Large intestine (tissue), 3 donors: ENCODE data around the gene NRG2. TPM values are rescaled to one million over a fixed set of nuclear protein-coding genes. Genes with fewer than 3 reads are reported as not detected.
A peak's percentile ranks its signal among the peaks of the same experiment; 100 is the strongest.

Source experiments
- DNase-seq, 2 donors: peaks; one replicate each; pipeline versions ENCODE4 v3.0.0 to v3.0.0-alpha.2; 2013
- H3K27ac ChIP-seq: one replicate; pipeline ENCODE4 v1.5.1; 2013; ENCODE audit warnings: low read length
- H3K27me3 ChIP-seq: 2 replicates; pipeline ENCODE4 v1.6.1; 2013; ENCODE audit warnings: low read length; ENCODE audit not compliant: control insufficient read depth, insufficient read depth
- H3K36me3 ChIP-seq: 2 replicates; pipeline ENCODE4 v1.6.1; 2013; ENCODE audit warnings: low read length; ENCODE audit not compliant: control insufficient read depth, insufficient read depth
- H3K4me1 ChIP-seq: one replicate; pipeline ENCODE4 v1.6.1; 2013; ENCODE audit warnings: low read length; ENCODE audit not compliant: control insufficient read depth, insufficient read depth
- H3K4me3 ChIP-seq: one replicate; pipeline ENCODE4 v1.5.1; 2013; ENCODE audit warnings: low read length
- H3K9me3 ChIP-seq: one replicate; pipeline ENCODE4 v1.6.1; 2013; ENCODE audit warnings: mild to moderate bottlenecking, low read depth, low read length, moderate library complexity; ENCODE audit not compliant: control insufficient read depth
- WGBS: methylation state at CpG from one replicate; pipeline ENCODE4 v1.1.5; 2013; ENCODE audit warnings: low lambda C conversion rate; ENCODE audit not compliant: insufficient coverage; 5-methylcytosine and 5-hydroxymethylcytosine counted together
- polyA plus RNA-seq: library from polyadenylated mRNA; unstranded; fragments of 120-200 nt; gene quantifications from one replicate; pipeline ENCODE4 v1.2.1, GENCODE V29; 2013

The NRG2 gene
- polyA plus RNA-seq, 1 donor, result 1.1 TPM

GRCh38 chr5:139812836-139813805 lies 230.0 kb downstream of the NRG2 start:
- Histone ChIP-seq H3K27ac (no peak overlapping the region), H3K9me3 (no peaks in the 10 kb centered on the region), H3K4me3 (no peak overlapping the region), H3K36me3 (no peaks in the 10 kb centered on the region), H3K27me3 (peaks cover 7% of the 10 kb centered on the region), H3K4me1 (no peaks in the 10 kb centered on the region)
- WGBS, result no CpG with 5 or more reads among the region's 25 CpGs
- no peak for DNase-seq

GRCh38 chr5:139812323-139812722 lies 230.8 kb downstream of the NRG2 start:
- DNase-seq, result no peak
- Histone ChIP-seq H3K9me3 (no peaks in the 10 kb centered on the region), H3K27ac (no peak overlapping the region), H3K36me3 (no peaks in the 10 kb centered on the region), H3K4me1 (no peaks in the 10 kb centered on the region), H3K4me3 (no peak overlapping the region), H3K27me3 (peaks cover 8% of the 10 kb centered on the region)
- no CpG with 5 or more reads among the region's 5 CpGs for WGBS

- DNase-seq, result no peak
- Histone ChIP-seq H3K4me1 (no peaks in the 10 kb centered on the region), H3K27me3 (peaks cover 10% of the 10 kb centered on the region), H3K9me3 (no peaks in the 10 kb centered on the region), H3K36me3 (no peaks in the 10 kb centered on the region), H3K4me3 (no peak overlapping the region), H3K27ac (no peak overlapping the region)
- whole genome bisulfite sequencing, result no CpG with 5 or more reads among the region's 2 CpGs
Observed at GRCh38 chr5:139811274-139811607, 231.9 kb downstream of the NRG2 start.

DNA sequence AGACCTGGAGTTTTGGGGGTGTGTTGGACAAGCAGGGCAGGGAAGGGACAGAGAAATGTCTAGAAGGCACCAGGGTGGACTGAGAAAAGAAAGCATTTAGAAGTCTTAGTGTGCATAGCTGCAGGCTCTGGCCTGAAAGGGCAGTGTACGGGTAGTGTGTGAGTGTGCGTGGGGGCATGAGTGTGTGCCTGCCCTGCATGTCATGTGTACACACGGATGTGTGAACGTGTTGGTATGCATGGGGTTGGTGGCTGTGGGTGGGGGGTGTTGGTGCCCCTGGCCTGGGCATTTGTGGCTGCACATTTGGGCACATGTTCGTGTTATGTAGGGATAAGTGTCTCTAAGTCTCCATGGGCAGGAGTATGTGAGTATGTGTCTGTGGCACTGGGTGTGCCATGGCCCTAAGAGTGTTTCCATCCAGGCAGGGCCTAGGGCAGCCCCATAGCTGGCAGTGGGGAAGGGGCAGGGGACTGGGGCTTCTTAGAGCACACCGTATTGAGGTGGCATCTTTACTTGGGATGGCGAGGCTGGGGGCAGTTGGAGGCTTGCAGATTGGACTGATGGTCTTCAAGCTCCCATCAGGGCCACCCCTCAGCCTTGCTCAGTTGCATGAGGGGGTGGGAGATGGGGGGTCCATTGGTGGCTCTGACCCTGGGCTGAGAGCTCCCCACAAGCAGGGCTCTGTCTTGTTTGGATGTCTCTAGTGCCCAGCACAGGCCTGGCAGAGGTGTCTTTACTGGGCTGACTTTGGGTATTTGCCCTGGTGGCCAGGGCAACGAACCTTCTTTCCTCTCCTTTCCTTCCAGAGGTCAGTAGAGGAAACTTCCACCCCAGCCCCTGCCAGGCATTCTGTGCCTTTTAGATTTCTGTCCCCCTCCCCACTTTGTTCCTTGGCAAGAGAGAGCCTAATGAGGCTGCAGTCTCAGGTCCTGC lies 232.5 kb downstream of the NRG2 start:
- no peak overlapping the region for H3K27ac ChIP-seq
- peaks cover 11% of the 10 kb centered on the region for H3K27me3 ChIP-seq
- DNase-seq, result no peak
- H3K4me1 ChIP-seq, result no peaks in the 10 kb centered on the region
- H3K4me3 ChIP-seq, result no peak overlapping the region
- 0% methylated on average over 1 of the region's 8 CpGs for WGBS
- no peaks in the 10 kb centered on the region for H3K9me3 ChIP-seq
- H3K36me3 ChIP-seq, result no peaks in the 10 kb centered on the region

- Histone ChIP-seq H3K27ac (no peak overlapping the region), H3K27me3 (peaks cover 13% of the 10 kb centered on the region), H3K9me3 (no peaks in the 10 kb centered on the region), H3K4me1 (no peaks in the 10 kb centered on the region), H3K4me3 (no peak overlapping the region), H3K36me3 (no peaks in the 10 kb centered on the region)
- no CpG with 5 or more reads among the region's 11 CpGs for WGBS
- DNase-seq, result no peak
Observed at GRCh38 chr5:139809331-139809810, 233.7 kb downstream of the NRG2 start.

GRCh38 chr5:139808481-139809330 lies 234.4 kb downstream of the NRG2 start:
- H3K4me3 ChIP-seq, result no peak overlapping the region
- H3K27ac ChIP-seq, result no peak overlapping the region
- WGBS, result no CpG with 5 or more reads among the region's 19 CpGs
- peaks cover 13% of the 10 kb centered on the region for H3K27me3 ChIP-seq
- DNase-seq, result peak in 1 of 2 donors; percentile 21
- no peaks in the 10 kb centered on the region for H3K4me1 ChIP-seq
- H3K36me3 ChIP-seq, result no peaks in the 10 kb centered on the region
- no peaks in the 10 kb centered on the region for H3K9me3 ChIP-seq

DNA sequence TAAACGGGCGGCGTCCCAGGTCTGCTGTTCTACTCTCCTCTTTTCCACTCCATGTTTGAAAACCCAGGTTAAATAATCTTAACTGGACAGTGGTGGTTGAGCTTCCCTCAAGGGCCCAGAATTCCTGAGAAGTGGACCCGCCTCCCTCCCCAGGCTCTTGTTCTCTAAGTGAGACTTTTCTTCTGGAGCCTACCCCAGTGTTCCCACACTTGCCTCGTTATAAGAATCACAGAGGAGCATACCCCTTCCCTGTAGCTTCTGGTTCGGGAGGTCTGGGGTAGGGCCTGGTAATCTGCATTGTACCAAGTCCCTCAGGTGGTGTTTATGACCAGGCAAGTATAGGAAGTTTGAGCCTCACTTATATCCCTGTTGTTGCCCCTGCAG lies 235.5 kb downstream of the NRG2 start:
- Histone ChIP-seq H3K27me3 (peaks cover 20% of the 10 kb centered on the region), H3K4me1 (no peaks in the 10 kb centered on the region), H3K4me3 (no peak overlapping the region), H3K9me3 (no peaks in the 10 kb centered on the region), H3K27ac (no peak overlapping the region), H3K36me3 (no peaks in the 10 kb centered on the region)
- no CpG with 5 or more reads among the region's 6 CpGs for WGBS
- DNase-seq, result no peak

DNA sequence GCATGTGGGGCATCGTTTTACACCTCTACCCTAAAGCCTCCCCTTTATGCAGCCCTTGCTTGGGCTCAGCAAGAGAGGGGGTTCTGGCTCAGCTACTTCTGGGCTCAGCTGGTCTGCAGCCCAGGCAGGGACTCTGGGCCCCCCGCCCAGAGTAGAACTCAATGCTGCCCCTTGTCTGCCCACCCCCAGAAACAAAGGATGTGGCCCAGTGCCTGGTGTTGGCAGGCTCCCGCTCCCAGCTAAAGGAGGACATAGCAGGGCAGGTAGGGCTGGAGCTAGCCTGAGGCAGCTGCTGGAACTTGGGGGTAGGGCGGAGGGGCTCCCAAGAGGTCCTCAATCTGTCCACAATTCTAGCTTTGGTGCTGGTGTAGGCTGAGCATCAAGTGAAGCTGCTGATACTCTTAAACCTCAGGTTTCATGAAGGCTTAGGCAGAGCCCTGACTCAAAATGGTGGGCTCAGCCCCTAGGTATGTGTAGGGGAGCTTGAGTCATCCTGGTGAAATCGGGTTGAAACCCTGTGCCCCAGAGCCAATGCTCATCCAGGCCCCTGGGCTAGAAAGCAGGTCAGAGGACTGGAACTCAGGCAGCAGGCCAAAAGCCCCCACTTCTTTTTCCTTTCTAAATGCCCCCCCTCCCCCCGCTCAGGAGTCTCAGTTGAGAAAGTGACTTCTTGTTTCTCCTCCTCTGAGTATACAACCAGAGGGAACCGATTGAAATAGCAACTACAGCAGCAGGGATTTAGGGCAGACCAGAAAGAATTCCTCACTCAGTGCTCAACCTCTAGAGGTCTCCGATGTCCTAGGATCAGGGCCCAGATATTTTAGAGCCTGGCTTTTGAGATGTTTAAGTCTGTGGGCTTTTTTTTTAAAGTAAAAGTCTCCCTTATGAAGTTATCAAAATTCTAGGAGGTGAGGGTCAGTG lies 236.1 kb downstream of the NRG2 start:
- H3K9me3 ChIP-seq, result no peaks in the 10 kb centered on the region
- no peak for DNase-seq
- H3K4me3 ChIP-seq, result no peak overlapping the region
- peaks cover 25% of the 10 kb centered on the region for H3K27me3 ChIP-seq
- no CpG with 5 or more reads among the region's 8 CpGs for WGBS
- no peak overlapping the region for H3K27ac ChIP-seq
- no peaks in the 10 kb centered on the region for H3K4me1 ChIP-seq
- H3K36me3 ChIP-seq, result no peaks in the 10 kb centered on the region

DNA sequence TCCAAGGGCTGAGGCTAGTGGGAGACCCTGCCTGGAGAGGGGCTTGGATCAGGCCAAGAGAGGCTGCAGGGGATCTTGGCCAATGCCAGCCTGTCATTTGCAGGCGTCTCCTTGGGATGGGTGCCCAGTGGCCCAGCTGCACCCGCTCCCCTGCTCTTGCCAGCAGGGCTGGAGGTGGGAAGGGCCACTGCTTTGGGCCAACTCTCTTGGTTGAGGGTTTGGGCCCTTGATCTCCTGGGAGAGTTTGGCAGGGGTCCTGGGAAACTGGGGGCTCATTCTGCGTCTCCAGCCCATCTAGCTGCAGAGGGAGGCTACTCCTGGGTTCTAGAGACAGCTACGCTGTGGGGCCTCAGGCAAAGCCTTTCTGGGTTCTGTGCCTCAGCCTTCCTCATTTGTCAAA lies 237.0 kb downstream of the NRG2 start:
- Histone ChIP-seq H3K4me1 (no peaks in the 10 kb centered on the region), H3K27ac (no peak overlapping the region), H3K27me3 (peaks cover 33% of the 10 kb centered on the region), H3K4me3 (no peak overlapping the region), H3K36me3 (no peaks in the 10 kb centered on the region), H3K9me3 (no peaks in the 10 kb centered on the region)
- WGBS, result no CpG with 5 or more reads among the region's 4 CpGs
- no peak for DNase-seq
